ENCODE measurements around the gene GANC. TPM values are rescaled to one million over a fixed set of nuclear protein-coding genes. Genes with fewer than 3 reads are reported as not detected.

The GANC gene
- total and polyA plus RNA-seq, 2 experiments from 2014 or later = 7.4 to 12.6 TPM

DNA sequence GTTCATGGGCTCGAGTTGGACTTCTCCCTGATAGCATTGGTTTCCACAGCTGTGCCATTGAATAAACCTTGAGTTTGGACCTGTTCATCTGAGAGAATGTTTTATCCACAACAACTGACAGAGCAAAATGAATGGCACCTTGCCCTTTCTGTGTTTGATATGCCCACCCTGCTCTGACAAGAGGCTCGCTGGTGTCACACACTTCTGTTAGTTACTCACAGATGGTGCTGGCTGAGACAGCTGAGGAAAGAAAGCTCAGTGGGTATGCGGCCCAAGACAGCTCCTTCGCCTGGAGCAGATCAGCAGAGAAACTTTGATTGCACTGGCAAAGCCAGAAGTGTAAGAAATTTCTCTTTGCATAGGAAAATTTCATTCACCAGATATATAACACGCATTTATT, 83.8 kb downstream of the GANC start:
- Histone ChIP-seq H3F3A (replicated peaks; ENCODE audit: low read depth) (no peaks in the 10 kb centered on the region), H2AFZ (no peak overlapping the region), H3K9me2 (ENCODE audit: insufficient read depth) (no peaks in the 10 kb centered on the region), H3K27ac (ENCODE audit: low read depth) (no peak overlapping the region), H4K20me1 (replicated peaks; ENCODE audit: insufficient read depth) (no peaks in the 10 kb centered on the region), H3K4me3 (no peak overlapping the region), H3K4me1 (ENCODE audit: insufficient read depth) (peaks cover 6% of the 10 kb centered on the region), H3K27me3 (ENCODE audit: insufficient read depth) (no peaks in the 10 kb centered on the region), H3K4me2 (no peak overlapping the region), H3K79me2 (replicated peaks; ENCODE audit: insufficient read depth) (no peaks in the 10 kb centered on the region), H3K36me3 (ENCODE audit: insufficient read depth) (no peaks in the 10 kb centered on the region)
- H3K27me3 Mint-ChIP-seq (ENCODE audit: insufficient read depth, low read depth, poor library complexity) = peaks cover 6% of the 10 kb centered on the region
- TF ChIP-seq CREB1 (CRISPR knock-in tag; IDR thresholded peaks at IDR 0.05; ENCODE audit: low read depth) (no peak), POLR2AphosphoS5 (IDR thresholded peaks at IDR 0.05; ENCODE audit: low read depth) (no peak), STAT1 (IDR thresholded peaks at IDR 0.05; ENCODE audit: unreplicated experiment) (no peak), ETS1 (IDR thresholded peaks at IDR 0.05) (no peak), JUNB (IDR thresholded peaks at IDR 0.05; ENCODE audit: unreplicated experiment) (no peak), EZH2 (IDR thresholded peaks at IDR 0.05; ENCODE audit: low read depth, unreplicated experiment) (no peak), ZNF114 (CRISPR knock-in tag; IDR thresholded peaks at IDR 0.05) (no peak), ZNF462 (CRISPR knock-in tag; IDR thresholded peaks at IDR 0.05) (no peak), EZH2phosphoT487 (IDR thresholded peaks at IDR 0.05; ENCODE audit: unreplicated experiment) (no peak), ZNF331 (CRISPR knock-in tag; IDR thresholded peaks at IDR 0.05; ENCODE audit: low read depth) (no peak), NANOG (IDR thresholded peaks at IDR 0.05; ENCODE audit: borderline replicate concordance) (no peak)
- TF ChIP-seq, protein P1, sequence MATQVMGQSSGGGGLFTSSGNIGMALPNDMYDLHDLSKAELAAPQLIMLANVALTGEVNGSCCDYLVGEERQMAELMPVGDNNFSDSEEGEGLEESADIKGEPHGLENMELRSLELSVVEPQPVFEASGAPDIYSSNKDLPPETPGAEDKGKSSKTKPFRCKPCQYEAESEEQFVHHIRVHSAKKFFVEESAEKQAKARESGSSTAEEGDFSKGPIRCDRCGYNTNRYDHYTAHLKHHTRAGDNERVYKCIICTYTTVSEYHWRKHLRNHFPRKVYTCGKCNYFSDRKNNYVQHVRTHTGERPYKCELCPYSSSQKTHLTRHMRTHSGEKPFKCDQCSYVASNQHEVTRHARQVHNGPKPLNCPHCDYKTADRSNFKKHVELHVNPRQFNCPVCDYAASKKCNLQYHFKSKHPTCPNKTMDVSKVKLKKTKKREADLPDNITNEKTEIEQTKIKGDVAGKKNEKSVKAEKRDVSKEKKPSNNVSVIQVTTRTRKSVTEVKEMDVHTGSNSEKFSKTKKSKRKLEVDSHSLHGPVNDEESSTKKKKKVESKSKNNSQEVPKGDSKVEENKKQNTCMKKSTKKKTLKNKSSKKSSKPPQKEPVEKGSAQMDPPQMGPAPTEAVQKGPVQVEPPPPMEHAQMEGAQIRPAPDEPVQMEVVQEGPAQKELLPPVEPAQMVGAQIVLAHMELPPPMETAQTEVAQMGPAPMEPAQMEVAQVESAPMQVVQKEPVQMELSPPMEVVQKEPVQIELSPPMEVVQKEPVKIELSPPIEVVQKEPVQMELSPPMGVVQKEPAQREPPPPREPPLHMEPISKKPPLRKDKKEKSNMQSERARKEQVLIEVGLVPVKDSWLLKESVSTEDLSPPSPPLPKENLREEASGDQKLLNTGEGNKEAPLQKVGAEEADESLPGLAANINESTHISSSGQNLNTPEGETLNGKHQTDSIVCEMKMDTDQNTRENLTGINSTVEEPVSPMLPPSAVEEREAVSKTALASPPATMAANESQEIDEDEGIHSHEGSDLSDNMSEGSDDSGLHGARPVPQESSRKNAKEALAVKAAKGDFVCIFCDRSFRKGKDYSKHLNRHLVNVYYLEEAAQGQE (IDR thresholded peaks at IDR 0.05; ENCODE audit: unreplicated experiment) = no peak
- TF ChIP-seq, protein P2, sequence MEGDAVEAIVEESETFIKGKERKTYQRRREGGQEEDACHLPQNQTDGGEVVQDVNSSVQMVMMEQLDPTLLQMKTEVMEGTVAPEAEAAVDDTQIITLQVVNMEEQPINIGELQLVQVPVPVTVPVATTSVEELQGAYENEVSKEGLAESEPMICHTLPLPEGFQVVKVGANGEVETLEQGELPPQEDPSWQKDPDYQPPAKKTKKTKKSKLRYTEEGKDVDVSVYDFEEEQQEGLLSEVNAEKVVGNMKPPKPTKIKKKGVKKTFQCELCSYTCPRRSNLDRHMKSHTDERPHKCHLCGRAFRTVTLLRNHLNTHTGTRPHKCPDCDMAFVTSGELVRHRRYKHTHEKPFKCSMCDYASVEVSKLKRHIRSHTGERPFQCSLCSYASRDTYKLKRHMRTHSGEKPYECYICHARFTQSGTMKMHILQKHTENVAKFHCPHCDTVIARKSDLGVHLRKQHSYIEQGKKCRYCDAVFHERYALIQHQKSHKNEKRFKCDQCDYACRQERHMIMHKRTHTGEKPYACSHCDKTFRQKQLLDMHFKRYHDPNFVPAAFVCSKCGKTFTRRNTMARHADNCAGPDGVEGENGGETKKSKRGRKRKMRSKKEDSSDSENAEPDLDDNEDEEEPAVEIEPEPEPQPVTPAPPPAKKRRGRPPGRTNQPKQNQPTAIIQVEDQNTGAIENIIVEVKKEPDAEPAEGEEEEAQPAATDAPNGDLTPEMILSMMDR (conservative IDR thresholded peaks at IDR 0.05; ENCODE audit: low read depth in 2 of 2) = no peak
- no peaks in the 10 kb centered on the region for H3K9me3 Mint-ChIP-seq
- H3K36me3 Mint-ChIP-seq (ENCODE audit: low read depth) = no peaks in the 10 kb centered on the region
- H3K4me1 Mint-ChIP-seq = peaks cover 11% of the 10 kb centered on the region
- ATAC-seq (no peak), DNase-seq (ENCODE audit: low spot score) (no peak)
- H3K27ac Mint-ChIP-seq = no peak overlapping the region
- H3K4me3 Mint-ChIP-seq = no peak overlapping the region

All from GM23338 (cell line).